HFF-Myc (cell line): ENCODE results near the gene NLE1.

Experiments
- DNase-seq: peaks from one replicate; pipeline ENCODE4 v3.0.0-alpha.2; 2011; ENCODE audit warnings: low read depth; ENCODE audit errors: extremely low read depth
- H3K4me3 ChIP-seq: replicated peaks from 2 replicates; pipeline ENCODE4 v1.5.1; 2011; ENCODE audit warnings: low read depth, mild to moderate bottlenecking, control low read depth, low read length
- TF ChIP-seq, protein P1 (sequence below): IDR thresholded peaks from 2 replicates; pipeline ENCODE4 v1.5.1; 2012; ENCODE audit warnings: mild to moderate bottlenecking, low read depth, low read length, control low read depth; ENCODE audit errors: missing control alignments

The NLE1 gene

DNA sequence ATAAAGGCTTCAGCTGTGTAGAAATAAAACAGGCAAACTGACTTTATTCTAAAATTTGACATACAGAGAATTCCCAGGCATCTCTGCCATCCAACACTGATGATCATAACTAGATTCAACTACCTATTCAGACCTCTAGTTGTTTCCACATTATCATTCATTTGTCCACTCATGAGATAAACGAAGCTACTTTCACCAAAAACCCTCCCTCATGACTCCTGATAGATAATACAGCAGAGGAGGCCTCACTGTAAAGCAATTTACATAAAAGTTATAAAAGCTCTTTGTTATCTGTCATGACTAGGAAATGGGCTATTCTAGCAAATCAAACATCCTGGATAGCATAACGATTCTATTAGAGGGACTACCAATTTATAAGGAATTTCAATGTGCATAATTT lies 59.0 kb downstream of the NLE1 start:
- no peak for DNase-seq
- no peak overlapping the region for H3K4me3 ChIP-seq
- TF ChIP-seq, protein P1, sequence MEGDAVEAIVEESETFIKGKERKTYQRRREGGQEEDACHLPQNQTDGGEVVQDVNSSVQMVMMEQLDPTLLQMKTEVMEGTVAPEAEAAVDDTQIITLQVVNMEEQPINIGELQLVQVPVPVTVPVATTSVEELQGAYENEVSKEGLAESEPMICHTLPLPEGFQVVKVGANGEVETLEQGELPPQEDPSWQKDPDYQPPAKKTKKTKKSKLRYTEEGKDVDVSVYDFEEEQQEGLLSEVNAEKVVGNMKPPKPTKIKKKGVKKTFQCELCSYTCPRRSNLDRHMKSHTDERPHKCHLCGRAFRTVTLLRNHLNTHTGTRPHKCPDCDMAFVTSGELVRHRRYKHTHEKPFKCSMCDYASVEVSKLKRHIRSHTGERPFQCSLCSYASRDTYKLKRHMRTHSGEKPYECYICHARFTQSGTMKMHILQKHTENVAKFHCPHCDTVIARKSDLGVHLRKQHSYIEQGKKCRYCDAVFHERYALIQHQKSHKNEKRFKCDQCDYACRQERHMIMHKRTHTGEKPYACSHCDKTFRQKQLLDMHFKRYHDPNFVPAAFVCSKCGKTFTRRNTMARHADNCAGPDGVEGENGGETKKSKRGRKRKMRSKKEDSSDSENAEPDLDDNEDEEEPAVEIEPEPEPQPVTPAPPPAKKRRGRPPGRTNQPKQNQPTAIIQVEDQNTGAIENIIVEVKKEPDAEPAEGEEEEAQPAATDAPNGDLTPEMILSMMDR, result no peak

DNA sequence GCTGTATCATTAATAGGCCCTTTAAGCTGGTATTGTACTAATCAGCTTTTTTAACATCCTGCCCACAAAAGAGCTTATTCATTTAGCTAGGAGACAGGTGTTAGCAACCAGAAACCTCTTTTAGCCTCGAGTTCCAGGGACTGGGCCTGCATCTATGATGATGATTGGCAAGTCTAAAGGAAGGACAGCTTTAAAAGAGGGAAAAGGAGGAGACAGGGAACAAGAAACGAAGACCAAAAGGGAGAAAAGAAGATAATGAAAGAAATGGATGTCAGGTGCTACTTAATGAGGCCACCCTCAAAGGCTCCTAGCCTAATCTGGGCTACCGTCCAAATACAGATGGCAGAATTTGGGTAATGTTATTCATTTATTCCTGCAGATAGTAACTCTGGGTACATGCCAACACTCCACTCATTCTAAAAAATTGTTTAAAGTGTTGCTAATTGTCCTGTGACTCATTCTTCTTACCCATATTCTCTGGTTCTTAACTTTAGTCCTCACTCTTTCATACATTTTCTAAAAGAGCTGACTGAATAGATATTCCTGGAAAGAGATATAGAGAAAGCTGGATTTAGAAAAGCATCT lies 59.9 kb downstream of the NLE1 start:
- DNase-seq, result peak; percentile 73
- no peak overlapping the region for H3K4me3 ChIP-seq
- TF ChIP-seq, protein P1, result no peak

DNA sequence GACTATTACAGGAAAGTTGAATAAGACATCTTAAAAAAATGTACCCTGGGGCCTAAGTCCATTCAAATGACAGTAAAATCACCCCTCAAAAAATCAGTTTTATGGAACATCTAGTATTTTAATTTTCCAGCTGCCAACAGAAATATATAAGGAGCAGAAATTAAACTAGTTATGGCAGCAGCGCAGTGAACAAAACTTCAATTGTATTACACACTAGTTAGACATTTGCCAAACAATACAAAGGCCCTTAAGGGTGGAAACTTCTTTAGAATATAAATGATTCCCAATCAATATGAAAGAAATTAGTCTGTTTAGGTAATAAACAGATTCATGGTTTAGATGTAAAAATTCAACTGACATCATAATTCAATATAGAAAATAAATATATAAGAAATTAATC lies 60.5 kb downstream of the NLE1 start:
- no peak overlapping the region for H3K4me3 ChIP-seq
- no peak for DNase-seq
- TF ChIP-seq, protein P1, result no peak

DNA sequence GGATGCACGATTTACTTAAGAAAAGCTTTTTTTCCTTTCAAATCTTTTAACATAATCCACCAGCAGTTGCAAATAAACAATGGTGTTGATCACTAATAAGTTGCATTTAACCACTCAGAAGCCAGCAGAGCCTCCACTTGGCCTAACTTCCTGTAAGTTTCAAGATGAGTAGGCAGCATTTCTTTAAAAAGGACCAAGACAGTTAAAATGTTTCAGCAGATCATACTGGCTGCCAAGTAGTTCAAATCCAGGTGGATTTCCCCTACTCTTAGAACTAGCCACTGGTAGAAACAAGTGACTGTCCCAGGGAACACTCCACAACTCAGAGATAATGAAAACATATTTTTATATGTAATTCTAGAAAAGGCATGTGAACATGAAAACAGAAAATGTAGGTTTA lies 61.6 kb downstream of the NLE1 start:
- no peak overlapping the region for H3K4me3 ChIP-seq
- TF ChIP-seq, protein P1, result no peak
- DNase-seq, result no peak

- DNase-seq, result no peak
- TF ChIP-seq, protein P1, result no peak
- H3K4me3 ChIP-seq, result no peak overlapping the region
Measured at GRCh38 chr17:35079547-35080423, 62.3 kb downstream of the NLE1 start.
